ENCODE measurements around the gene QPCT. TPM values are rescaled to one million over a fixed set of nuclear protein-coding genes. Genes with fewer than 3 reads are reported as not detected.

QPCT gene
- total RNA-seq, result 21.3 and 22.5 TPM in 2 replicates

DNA sequence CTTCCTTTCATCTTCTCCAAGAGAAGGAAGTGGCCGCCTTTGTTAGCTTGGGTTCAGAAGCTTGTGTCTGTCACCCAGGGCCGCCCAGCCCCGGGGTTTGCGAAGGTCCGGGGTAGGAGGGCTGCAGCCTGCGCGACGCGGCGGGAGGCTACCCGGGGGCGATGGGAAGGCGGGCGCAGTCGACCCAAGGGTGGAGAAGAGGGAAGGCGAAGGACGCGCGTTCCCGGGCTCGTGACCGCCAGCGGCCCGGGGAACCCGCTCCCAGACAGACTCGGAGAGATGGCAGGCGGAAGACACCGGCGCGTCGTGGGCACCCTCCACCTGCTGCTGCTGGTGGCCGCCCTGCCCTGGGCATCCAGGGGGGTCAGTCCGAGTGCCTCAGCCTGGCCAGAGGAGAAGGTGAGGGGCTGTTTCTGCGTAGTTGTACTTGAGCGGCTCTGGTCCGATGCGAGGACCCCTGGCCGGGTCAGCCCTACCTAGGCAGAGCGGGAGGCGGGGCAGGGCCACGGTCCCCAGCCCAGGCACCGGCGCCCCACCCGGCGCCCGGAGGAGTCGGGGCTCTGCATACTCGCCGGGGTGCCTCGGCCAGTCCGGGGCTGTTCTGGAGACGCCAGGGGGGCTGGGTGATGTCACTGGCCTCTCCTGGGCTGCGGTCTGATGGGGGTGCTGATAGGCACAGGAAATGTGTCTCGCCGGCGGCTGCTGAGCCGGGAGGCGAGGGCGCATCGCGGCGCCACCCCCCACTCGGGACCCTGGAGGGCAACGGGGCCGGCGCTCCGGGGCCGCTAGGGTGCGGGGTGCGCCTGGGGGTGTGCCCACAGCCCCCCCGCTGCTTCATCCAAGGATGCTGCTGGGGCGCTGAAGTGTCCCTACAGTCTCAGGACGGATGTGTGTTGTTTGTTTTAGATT, at the start of gene QPCT:
Gene QPCT, plus strand, starts transcription at position 178 of the 909 bp plus-strand sequence. Its CDS starts 102 bp downstream, at position 280.

DNA sequence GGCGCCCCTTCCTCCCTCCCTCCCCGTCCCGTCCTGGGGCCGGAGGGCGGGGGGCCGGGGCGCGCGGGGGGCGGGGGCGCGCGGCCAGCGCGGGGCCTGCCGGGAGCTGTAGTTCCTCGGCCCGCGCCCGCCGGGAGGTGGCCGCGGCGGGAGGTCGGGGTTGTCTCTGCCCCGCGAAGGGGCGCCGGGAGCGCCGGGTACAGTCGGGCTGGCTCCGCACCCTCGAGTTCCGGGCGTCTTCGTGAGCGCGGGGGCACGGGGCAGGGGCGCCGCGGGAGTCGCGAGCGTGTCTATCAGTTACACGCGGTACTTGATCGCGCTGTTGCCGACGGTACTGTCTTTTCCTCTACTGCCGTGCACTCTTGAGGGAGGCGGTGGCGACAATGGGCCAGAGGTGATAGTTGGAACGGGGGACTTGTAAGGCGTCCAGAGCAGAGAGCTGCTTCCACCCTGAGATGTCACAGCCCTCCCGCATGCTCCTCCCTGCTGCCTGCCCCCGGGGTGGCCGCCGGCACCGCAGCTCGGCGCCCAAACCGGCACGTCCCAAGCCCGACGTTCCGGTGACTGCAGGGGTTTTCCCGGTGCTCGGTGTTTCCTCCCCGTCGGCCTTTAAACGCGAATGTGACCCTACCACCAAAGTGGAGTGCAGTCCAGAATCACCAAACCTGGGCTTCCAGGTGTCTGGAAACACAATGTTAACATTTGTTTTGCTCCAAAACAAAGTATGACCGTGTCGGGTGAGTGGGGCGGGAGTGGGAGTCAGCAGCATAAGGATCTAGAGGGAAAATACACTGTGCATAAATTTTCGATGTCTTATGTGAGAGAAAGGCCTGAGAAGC, 19.4 kb upstream of the QPCT start, which contains the start of gene PRKD3:
Gene PRKD3, minus strand, starts transcription at position 48 of the 839 bp plus-strand sequence. CDS start 8,309 bp downstream, outside the sequence.

Other genes starting within 250 kb of the QPCT start
- 15.6 and 27.6 TPM in 2 replicates for gene EIF2AK2, start 187.7 kb upstream of the QPCT start, total RNA-seq
- not detected in 2 replicates for gene SULT6B1, start 156.0 kb upstream of the QPCT start, total RNA-seq
- 21.3 and 47.0 TPM in 2 replicates for gene CEBPZOS, start 148.1 kb upstream of the QPCT start, total RNA-seq
- gene CEBPZ, start 113.0 kb upstream of the QPCT start, total RNA-seq, result 13.0 and 31.7 TPM in 2 replicates
- 17.5 and 18.5 TPM in 2 replicates for gene NDUFAF7, start 113.0 kb upstream of the QPCT start, total RNA-seq
- gene PRKD3, start 19.8 kb upstream of the QPCT start, total RNA-seq, result 36.6 and 47.7 TPM in 2 replicates

Measured in myometrial cell (primary cell).